ENCODE data around the gene CALM3.

Gene CALM3

DNA sequence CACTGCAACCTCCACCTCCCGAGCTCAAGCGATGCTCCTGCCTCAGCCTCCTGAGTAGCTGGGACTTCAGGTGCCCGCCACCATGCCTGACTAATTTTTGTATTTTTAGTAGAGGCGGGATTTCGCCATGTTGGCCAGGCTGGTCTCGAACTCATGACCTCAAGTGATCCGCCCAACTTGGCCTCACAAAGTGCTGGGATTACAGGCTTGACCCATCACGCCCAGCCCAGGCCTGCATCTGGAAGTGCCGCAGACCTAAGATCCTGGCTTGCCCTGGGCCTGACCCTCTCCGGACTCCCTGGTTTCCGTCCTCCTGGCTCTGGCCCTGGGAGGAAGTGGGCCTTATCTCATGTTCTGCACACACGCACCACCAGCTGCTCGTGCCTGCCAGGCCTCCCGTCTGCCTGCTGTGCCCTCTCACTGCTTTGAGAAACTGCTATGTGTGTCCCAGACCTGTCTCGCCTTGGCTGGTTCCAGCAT is 28.5 kb downstream of the CALM3 start:
- Histone ChIP-seq H3K36me3 (ENCODE audit: insufficient read depth, low read length) (no peaks in the 10 kb centered on the region), H3K4me2 (ENCODE audit: insufficient read depth, low read length) (no peak overlapping the region), H3K9me3 (ENCODE audit: insufficient read depth, low read length, severe bottlenecking) (no peaks in the 10 kb centered on the region), H3K4me3 (ENCODE audit: low read depth in 1 of 2, low read length in 2 of 2) (no peak overlapping the region), H3K4me1 (ENCODE audit: insufficient read depth, low read length) (peaks cover 15% of the 10 kb centered on the region), H2AFZ (ENCODE audit: low read depth, low read length) (no peak overlapping the region), H3K9ac (ENCODE audit: low read depth, low read length) (no peak overlapping the region), H3K79me2 (ENCODE audit: insufficient read depth, low read length) (no peaks in the 10 kb centered on the region), H4K20me1 (ENCODE audit: insufficient read depth, low read length) (peaks cover 7% of the 10 kb centered on the region), H3K27ac (ENCODE audit: low read length) (no peak overlapping the region), H3K27me3 (ENCODE audit: insufficient read depth, low read length, poor library complexity) (peaks cover 7% of the 10 kb centered on the region)
- ATAC-seq (ENCODE audit: insufficient read depth, low read depth) (no peak), DNase-seq (no peak)
- no peak for TF ChIP-seq EZH2 (IDR thresholded peaks at IDR 0.05; ENCODE audit: borderline replicate concordance, low read depth, low read length, severe bottlenecking)
- TF ChIP-seq, protein P1, sequence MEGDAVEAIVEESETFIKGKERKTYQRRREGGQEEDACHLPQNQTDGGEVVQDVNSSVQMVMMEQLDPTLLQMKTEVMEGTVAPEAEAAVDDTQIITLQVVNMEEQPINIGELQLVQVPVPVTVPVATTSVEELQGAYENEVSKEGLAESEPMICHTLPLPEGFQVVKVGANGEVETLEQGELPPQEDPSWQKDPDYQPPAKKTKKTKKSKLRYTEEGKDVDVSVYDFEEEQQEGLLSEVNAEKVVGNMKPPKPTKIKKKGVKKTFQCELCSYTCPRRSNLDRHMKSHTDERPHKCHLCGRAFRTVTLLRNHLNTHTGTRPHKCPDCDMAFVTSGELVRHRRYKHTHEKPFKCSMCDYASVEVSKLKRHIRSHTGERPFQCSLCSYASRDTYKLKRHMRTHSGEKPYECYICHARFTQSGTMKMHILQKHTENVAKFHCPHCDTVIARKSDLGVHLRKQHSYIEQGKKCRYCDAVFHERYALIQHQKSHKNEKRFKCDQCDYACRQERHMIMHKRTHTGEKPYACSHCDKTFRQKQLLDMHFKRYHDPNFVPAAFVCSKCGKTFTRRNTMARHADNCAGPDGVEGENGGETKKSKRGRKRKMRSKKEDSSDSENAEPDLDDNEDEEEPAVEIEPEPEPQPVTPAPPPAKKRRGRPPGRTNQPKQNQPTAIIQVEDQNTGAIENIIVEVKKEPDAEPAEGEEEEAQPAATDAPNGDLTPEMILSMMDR (IDR thresholded peaks at IDR 0.05; ENCODE audit: borderline replicate concordance, extremely low read depth, low read length, poor library complexity, severe bottlenecking) = no peak

DNA sequence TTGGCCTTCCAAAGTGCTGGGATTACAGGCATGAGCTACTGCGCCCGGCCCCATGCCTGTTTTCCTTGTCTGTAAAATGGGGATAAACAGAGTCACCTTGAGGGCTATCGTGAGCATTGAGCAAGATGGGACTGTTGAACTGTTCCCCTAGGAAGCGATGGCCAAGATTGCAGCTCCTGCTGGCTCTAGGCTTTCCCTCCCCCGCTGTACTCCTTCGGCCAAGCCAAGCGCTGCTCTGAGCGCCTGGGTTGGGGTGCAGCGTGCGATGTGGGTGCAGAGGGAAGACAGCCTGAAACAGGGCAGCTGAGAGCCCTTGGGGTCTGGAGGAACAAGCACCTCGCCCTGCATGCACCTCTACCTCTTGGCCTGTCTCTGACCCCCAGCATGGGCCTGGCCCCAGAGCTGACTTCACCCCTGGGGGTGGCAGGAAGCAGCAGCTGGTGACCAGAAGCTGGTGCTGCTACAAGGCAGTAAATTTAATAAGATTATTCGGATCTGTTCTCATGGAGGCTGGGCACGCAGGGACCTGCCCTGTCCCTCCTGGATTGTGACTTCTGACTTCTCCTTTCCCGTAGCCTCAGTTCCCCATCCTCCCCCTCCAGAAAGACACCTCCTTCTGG is 29.6 kb downstream of the CALM3 start:
- no peak overlapping the region for H3K4me3 ChIP-seq (ENCODE audit: low read depth in 1 of 2, low read length in 2 of 2)
- DNase-seq (no peak), ATAC-seq (ENCODE audit: insufficient read depth, low read depth) (no peak)
- H3K79me2 ChIP-seq (ENCODE audit: insufficient read depth, low read length) = no peaks in the 10 kb centered on the region
- H3K9ac ChIP-seq (ENCODE audit: low read depth, low read length) = no peak overlapping the region
- H3K4me2 ChIP-seq (ENCODE audit: insufficient read depth, low read length) = no peak overlapping the region
- no peak for TF ChIP-seq EZH2 (IDR thresholded peaks at IDR 0.05; ENCODE audit: borderline replicate concordance, low read depth, low read length, severe bottlenecking)
- TF ChIP-seq, protein P1 (IDR thresholded peaks at IDR 0.05; ENCODE audit: borderline replicate concordance, extremely low read depth, low read length, poor library complexity, severe bottlenecking) = no peak
- no peaks in the 10 kb centered on the region for H3K36me3 ChIP-seq (ENCODE audit: insufficient read depth, low read length)
- no peaks in the 10 kb centered on the region for H3K9me3 ChIP-seq (ENCODE audit: insufficient read depth, low read length, severe bottlenecking)
- no peak overlapping the region for H3K27ac ChIP-seq (ENCODE audit: low read length)
- H3K4me1 ChIP-seq (ENCODE audit: insufficient read depth, low read length) = peaks cover 18% of the 10 kb centered on the region
- no peak overlapping the region for H2AFZ ChIP-seq (ENCODE audit: low read depth, low read length)
- peaks cover 7% of the 10 kb centered on the region for H3K27me3 ChIP-seq (ENCODE audit: insufficient read depth, low read length, poor library complexity)
- peaks cover 7% of the 10 kb centered on the region for H4K20me1 ChIP-seq (ENCODE audit: insufficient read depth, low read length)

DNA sequence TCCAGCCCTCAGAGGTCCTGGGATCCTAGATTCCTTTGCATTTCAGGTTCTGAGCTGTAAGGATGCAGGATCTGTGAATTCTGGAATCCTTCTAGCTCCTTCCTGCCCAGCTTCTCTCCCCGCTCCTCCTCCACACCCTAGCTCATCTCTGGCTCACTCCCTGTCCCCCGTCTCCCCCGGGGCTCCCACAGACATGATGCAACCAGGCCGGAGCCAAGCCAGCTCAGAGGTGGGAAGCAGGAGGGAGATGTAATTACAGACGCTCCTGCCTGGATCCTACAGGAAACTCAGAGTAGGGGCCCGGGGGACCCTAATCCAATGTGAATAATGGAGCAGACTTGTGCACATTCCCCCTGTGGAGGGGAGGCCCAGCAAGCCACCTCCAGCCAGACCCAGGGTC is 30.4 kb downstream of the CALM3 start:
- H3K36me3 ChIP-seq (ENCODE audit: insufficient read depth, low read length) = no peaks in the 10 kb centered on the region
- H3K9me3 ChIP-seq (ENCODE audit: insufficient read depth, low read length, severe bottlenecking) = no peaks in the 10 kb centered on the region
- H3K27me3 ChIP-seq (ENCODE audit: insufficient read depth, low read length, poor library complexity) = peaks cover 7% of the 10 kb centered on the region
- no peak overlapping the region for H2AFZ ChIP-seq (ENCODE audit: low read depth, low read length)
- H3K27ac ChIP-seq (ENCODE audit: low read length) = no peak overlapping the region
- H3K79me2 ChIP-seq (ENCODE audit: insufficient read depth, low read length) = no peaks in the 10 kb centered on the region
- TF ChIP-seq EZH2 (IDR thresholded peaks at IDR 0.05; ENCODE audit: borderline replicate concordance, low read depth, low read length, severe bottlenecking) = no peak
- TF ChIP-seq, protein P1 (IDR thresholded peaks at IDR 0.05; ENCODE audit: borderline replicate concordance, extremely low read depth, low read length, poor library complexity, severe bottlenecking) = no peak
- no peak overlapping the region for H3K4me3 ChIP-seq (ENCODE audit: low read depth in 1 of 2, low read length in 2 of 2)
- no peak overlapping the region for H3K4me2 ChIP-seq (ENCODE audit: insufficient read depth, low read length)
- ATAC-seq (ENCODE audit: insufficient read depth, low read depth) (no peak), DNase-seq (no peak)
- H3K4me1 ChIP-seq (ENCODE audit: insufficient read depth, low read length) = peaks cover 18% of the 10 kb centered on the region
- H4K20me1 ChIP-seq (ENCODE audit: insufficient read depth, low read length) = peaks cover 7% of the 10 kb centered on the region
- no peak overlapping the region for H3K9ac ChIP-seq (ENCODE audit: low read depth, low read length)
